Superior temporal gyrus (tissue), 1 donor: Measurements from ENCODE around the gene OSBPL1A.
A peak's percentile ranks its signal among the peaks of the same experiment; 100 is the strongest.
"Not testable (repeated sequence)": the region's sequence is repeated elsewhere in the genome, so short reads cannot be mapped to it uniquely, and the experiment has no call there.

Experiments used
- DNase-seq: peaks from one replicate; pipeline ENCODE4 v3.0.0-alpha.2; 2016; ENCODE audit errors: extremely low spot score

The OSBPL1A gene

DNA sequence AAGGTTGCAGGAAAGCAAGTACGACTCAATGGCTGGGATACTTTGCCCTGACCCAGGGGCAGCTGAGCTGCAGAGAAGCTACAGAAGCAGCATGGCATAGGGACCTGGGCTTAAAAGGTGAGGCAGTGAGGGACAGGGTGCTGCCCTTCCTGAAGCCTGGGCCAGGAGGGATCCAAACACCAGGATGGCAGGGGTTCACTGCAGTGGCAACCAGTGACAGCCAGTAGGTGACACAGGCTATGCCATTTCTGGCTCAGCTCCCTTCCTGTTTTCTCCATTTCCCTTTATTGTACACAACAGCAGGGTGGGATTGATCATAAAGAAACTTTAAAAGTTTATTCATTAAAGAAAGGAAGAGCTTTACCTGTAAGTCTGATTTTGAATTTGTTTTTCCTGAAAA is 209.9 kb downstream of the OSBPL1A start:
- peak; percentile 53 for DNase-seq

DNA sequence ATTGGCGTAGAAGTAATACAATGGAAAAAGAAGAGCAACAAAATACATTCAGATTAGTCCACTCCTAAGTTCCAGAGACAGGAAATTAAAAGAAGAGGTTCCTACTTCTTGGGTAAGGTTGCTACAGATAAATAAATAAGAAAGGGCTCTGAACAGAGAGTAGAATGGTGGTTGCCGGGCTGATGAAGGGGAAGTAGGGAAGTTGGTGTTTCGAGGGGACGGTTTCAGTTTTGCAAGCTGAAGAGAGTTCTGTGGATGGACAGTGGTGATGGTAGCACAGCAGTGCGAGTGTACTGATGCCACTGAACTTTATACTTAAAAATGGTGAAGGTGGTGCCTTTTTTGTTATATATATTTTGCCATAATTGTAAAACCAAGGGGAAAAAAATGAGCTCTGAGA is 210.6 kb downstream of the OSBPL1A start:
- no peak for DNase-seq

DNA sequence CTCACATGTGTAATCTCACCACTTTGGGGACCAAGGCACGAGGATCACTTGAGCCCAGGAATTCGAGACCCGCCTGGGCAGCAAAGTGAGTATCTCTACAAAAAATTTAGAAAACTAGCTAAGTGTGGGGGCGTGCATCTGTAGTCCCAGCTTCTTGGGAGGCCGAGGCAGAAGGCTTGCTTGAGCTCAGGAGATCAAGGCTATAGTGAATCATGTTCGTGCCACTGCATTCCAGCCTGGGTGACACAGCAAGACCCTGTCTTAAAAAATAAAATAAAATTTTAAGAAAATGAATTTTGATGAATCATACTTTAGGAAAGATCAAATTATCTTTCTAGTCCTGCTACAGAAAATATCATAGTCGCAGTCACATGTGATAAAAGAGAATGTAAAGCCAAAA is 211.8 kb downstream of the OSBPL1A start:
- no peak for DNase-seq

DNA sequence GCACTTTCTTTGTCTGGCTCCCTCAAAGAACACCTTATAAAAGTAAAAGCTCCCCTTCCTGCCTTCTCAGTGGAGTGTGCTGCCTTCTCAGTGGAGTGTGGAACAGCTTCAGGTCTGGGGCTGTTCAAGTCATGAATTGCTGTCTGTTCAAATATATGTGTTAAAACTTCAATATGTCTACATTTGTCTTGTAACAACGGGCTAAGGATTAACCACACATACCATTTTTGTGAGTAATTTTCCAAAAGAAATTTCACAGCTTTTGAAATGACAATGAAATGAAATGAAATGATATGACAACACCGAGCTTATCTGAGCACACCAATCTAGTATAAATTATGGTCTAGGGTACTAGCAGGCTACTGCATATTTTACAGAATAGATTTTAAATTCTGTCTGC is 215.8 kb downstream of the OSBPL1A start:
- no peak for DNase-seq

DNA sequence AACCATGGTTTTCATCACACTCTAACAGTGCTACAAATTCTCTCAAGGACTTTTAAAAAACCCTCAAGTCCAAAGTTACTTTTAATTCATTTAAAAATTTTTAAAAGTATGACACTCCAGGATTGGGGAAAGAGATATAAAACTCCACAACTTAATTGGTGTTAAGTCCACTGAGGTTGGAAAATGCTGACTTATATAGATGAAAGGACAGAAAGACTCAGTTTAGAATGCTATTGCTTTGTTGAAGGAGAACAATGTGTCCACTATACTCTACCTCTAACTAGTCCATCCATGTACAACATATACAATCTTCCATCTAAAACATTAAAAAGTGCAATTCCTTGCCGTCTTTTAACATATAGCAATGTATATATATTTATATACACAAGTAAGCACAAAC is 217.6 kb downstream of the OSBPL1A start:
- peak; percentile 63 for DNase-seq

DNA sequence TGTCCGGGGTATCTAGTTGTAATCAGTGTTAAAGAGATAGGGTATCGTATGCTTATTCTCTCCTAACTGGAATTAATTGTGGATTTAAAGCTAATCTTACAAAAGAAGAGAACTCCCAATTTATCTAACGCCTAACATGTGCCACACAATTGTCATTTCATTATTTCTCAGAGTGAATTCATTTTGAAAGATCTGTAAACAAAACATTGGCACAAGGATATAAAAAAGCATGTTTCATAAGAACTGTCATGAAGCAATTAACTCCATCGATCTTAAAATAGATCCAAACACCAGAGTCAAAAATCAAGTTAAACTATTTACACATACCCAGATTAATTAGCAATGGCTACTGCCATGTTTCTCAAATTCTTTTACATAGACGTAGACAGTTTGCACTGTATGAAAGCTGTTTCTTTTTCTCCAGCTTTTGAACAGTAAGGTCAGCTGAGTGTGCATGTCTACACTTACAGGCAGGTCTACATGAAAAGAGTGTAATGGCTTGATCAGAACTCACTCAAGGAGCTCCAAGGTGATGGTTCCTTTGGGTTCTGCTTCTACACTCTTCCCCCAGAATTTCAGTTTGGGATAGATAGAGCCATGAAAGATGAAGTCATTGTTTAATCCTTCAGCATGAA is 220.0 kb downstream of the OSBPL1A start:
- DNase-seq, result no peak

DNA sequence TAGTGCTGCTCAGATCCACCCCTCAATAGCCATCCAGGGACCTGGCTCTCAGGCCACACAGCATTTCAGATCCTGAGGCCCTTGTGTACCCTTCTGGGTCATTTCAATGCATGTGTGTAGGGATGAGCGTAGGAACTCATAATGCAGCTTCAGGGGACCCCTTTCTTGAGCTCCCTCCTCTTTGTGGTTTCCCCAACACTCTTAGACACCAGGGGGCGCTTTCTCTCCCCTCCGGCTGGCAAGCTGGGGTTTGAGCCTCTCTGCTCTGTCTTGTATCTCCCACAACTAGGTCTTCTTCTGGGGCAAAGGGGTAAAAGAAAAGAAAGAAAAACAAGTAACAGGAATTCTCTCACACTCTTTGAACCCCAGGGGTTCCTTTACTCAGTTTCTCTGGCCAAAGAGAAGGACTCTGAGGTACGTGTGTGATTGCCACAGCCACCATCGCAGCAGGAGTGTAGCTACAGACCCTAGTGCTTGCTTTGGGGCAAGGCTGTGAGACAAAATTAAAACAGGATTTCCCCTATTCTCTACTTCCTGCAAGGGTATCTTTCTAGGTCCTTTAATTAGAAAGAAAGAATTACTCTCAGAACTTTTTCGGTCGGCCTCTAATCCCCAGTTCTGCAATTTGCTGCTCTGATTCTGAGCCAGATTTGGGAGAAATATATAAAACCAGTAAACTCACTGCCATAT is 220.8 kb downstream of the OSBPL1A start:
- peak; percentile 91 for DNase-seq

DNA sequence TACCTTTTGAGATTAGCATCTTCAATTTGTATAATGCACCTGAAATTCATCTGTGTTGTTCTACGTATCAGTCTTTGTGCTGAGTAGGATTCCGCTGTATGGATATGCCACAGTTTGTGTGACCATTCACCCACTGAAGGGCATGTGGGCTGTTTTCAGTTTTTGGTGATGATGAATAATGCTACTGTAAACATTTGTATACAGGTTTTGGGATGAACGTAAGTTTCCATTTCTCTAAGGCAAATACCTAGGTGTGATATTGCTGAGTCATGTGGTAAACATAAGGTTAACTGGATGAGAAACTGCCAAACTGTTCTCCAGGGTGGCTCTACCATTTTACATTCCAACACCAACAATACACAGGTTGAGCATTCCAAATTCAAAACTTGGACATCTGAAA is 223.6 kb downstream of the OSBPL1A start:
- DNase-seq, result no peak

DNA sequence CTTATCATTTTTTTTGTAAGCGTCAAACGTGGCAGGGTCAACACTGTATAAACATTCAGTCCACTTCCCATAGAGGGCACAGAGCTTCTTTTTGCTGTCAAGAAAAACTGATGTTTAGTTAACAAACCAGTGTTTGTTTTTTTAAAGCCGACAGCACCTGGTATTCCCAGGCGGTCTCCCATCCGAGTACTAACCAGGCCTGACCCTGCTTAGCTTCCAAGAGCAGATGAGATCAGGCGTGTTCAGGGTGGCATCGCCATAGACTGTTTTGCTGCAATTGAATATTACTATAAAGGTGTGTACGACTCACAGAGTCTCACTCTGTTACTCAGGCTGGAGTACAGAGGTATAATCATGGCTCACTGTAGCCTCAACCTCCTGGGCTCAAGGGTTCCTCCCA is 227.3 kb downstream of the OSBPL1A start:
- DNase-seq, result no peak

DNA sequence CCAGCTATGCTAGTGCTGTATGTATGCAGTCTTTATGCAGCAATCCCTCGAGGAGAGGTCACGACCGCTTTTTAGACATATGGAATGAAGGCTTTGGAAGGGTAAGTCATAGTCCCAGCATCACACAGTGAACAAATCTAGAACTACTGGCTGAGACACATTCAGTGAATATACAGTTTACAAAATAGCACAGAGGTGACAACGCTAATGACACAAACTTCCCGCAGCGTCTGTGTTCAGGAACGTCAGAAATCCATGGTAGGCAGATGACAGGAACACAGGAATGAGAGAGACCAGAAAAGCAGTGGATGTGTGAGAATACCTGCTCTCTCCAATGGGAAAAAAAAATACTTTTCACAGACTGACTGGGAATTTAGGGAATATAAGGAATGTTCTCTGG is 229.1 kb downstream of the OSBPL1A start:
- no peak for DNase-seq

DNA sequence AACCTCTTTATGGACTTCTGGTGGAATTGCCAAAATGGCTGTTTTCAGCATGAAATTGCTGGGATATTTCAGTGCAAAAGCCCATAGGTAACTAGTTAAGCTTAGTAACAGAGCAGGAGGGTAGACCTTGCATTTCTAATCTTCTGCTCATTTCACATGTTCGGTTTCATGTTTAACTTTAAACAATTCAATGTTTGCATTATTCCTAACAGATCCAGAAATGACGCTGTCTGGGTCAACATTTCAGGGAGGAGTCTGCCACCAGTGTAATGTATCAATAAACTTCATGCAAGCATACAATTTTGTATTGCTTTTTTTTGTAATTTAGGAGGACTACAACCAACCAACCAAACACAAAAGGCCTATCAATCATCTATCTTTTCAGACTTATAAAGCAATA is 236.3 kb downstream of the OSBPL1A start:
- no peak for DNase-seq

DNA sequence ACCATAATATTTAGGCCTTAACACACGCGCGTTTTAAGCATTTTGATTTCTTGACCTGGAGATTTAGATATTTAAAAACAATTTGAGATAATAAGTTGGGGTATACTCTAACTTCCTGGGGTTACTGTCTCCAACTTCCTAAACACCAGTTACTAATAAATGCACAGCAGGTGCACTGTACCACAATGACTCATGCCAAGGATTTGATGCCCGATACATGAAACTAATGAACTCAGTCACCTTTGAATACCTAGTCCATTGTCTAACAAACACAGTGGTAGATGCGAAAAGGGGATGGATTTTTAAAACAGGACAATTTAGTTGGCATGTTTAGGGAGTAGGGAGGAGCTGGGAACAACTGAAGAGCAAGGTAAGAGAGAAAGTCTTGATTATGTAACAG is 237.5 kb downstream of the OSBPL1A start:
- no peak for DNase-seq

DNA sequence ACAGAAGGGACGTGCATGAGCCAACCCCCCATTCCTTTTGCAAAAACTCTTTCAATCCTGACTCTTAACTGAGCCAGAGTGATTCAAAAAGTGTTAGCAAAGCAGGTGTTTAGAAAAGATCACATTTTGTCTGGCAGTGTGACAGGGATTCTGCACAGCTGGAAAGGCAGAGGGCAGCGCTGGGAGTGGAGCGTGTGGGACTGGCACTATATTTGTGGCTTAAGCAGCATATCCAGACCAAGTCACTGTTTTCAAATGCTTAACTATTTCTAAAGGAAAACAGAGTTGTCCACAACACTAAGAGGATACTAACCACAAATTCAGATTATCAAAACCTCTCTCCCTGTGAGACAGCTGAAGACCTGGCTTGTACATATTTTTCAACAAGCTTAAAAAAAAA is 239.8 kb downstream of the OSBPL1A start:
- DNase-seq, result no peak

DNA sequence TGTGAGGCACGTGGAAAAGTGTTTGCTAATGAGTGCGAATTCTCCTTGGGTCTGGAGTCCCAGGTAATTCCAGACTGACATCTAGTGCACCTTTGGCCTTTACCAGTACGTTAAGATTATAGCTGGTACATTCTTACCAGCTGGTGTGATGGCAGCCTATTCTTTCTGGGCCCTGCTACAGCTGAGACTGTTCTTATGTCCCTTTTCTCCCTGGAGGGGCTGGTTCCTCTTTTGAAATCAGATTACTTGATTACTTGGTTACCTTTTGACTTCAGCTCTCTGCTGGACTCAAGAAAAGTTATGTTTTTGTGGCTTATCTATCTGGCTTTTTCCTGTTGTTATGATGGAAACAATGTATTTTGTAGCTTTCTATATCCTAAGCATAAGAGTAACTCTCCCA is 244.2 kb downstream of the OSBPL1A start:
- DNase-seq, result no peak

DNA sequence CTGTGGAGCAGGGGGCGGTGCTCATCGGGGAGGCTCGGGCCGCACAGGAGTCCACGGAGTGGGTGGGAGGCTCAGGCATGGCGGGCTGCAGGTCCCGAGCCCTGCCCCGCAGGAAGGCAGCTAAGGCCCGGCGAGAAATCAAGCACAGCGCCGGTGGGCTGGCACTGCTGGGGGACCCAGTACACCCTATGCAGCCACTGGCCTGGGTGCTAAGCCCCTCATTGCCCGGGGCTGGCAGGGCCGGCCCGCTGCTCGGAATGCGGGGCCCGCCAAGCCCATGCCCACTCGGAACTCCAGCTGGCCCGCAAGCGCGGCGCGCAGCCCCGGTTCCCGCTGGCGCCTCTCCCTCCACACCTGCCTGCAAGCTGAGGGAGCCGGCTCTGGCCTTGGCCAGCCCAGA is 248.0 kb downstream of the OSBPL1A start:
- not testable (repeated sequence) for DNase-seq

DNA sequence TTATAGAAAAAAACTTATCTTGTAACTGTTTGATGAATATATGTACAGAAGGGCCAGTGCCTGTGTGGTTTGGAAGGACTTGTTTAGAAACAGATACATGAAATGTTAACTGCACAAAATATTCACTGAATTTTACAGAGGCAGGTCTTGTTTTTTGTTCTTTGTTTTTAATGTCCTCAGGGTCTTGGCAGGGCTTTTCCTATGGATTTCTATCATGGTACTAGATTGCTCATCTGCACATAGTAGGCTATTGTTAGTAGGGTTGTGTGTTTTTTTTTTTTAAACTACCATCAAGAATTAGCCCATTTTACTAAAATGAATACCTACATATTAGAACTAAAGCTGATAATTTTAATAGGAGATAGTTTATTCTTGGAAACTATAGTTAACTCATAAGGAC is 255.2 kb downstream of the OSBPL1A start:
- no peak for DNase-seq

DNA sequence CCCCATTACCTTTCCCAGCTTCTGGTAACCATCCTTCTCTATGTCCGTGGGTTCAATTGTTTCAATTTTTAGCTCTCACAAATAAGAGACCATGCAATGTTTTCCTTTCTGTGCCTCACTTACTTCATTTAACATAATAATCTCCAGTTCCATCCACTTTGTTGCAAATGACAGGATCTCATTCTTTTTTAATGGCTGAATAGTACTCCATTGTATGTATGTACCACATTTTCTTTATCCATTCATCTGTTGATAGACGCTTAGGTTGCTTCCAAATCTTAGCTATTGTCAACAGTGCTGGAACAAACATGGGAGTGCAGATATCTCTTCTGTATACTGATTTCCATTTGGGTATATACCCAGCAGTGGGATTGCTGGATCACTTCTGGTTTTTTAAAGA is 256.9 kb downstream of the OSBPL1A start:
- no peak for DNase-seq

DNA sequence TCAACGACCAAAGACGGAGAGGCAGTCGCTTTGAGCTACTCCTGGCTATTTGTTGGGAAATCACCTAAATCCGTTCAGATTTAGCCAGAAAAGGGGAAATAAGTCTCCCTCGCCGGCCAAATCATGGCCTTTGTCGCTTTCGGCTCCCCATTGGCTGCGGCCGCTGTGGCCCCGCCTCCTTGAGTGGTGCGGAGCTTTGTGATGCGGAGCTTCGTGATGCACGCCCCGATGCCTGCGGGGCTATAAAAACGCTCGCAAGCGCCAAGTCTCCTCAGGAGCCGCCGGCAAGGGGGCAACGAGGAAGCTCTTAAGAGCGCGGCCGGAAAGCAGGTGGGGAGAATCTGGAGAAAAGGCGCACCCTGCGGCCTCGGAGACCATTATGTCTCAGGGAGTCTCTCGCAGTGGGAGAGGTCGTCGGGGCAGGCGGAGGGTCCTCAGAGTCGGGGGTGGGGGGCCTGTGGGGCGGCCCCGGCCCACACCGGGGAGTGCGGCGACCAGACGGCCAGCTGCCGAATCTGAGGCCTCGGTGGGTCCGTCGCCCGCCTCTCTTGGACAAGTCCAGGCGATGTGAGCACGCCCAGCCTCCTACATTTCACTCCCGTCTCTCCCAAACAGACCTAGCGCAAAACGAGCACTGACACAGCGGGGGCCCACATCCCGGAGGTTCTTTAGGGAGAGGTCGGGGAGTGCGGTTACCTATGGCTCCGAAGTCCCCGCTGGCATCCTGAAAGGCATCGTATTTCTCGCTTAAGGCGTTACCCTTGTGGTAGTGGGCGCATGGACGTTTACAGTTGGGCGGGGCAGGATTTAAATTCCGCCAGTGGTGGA is 258.6 kb downstream of the OSBPL1A start, which contains the start of gene CABYR:
TSS of gene CABYR (plus strand) at position 274 of the 828 bp plus-strand sequence. CDS start 4,053 bp downstream, outside the sequence.
- DNase-seq, result peak; percentile 91

DNA sequence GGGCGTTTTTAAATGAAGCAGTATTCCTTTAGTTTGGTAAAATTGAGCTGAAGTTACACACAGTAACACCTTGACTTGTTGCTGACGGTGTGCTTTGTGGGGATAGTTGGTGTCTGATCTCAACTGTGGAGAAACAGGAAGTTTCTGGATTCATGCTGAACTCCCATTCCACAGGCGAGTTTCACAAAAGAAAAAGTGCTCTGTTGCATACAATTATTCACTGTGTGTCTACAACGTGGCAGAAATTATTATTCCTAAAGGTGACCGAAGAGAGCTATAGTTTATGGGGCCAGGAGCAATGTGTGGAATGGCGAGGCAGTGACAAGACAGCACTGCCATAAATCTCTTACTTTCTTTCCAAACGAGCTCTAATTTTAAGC is 259.2 kb downstream of the OSBPL1A start:
- no peak for DNase-seq

DNA sequence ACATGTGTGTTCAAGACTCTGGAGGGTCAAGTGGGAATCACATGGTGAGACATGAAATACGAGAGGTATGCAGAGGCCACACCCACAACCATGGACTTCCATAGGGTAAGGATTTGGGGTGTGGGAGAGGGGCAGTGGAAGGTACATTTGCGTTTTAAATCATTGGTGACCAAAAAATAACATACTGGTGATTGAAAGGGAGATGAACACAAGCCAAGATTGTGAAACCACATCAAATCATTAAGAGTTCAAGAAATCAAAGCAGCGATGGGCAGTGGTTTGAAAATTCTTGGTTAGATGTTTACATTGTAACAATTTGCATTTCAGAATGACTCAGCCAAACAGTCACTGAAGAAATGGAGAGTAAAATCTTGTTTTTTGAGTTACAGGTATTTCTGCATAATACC is 260.7 kb downstream of the OSBPL1A start:
- no peak for DNase-seq

DNA sequence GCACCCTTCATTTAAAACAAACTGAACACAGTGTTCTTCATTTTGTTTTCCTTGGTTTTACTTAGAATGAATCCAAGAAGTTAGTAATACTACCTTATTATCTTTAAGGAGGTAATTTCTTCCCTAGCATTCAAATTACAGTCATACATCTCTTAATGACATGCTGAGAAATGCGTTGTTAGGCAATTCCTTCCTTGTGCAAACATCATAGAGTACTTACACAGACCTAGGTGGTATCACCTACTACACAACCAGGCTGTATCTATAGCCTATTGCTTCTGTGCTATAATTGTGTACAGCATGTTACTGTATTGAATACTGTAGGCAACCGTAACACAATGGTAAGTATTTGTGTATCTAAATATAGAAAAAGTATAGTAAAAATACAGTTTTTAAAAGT is 267.1 kb downstream of the OSBPL1A start:
- DNase-seq, result no peak

DNA sequence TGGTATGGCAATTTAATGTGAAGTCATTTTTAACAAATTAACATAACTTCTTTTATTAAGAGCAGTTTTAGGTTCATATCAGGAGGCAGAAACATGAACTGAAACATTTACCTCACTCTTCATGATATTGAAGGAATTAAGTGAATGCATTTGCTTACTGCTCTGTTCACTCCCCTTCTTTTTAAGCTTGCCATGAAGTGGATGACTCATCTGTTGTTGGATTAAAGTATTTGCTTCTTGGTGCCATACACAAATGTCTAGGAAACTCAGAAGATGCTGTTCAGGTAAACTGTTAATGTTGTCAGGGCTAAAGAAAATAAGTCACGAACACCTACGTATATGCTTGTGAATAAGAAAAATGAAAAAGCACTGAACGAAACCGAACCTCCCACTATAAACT is 268.9 kb downstream of the OSBPL1A start:
- DNase-seq, result no peak

DNA sequence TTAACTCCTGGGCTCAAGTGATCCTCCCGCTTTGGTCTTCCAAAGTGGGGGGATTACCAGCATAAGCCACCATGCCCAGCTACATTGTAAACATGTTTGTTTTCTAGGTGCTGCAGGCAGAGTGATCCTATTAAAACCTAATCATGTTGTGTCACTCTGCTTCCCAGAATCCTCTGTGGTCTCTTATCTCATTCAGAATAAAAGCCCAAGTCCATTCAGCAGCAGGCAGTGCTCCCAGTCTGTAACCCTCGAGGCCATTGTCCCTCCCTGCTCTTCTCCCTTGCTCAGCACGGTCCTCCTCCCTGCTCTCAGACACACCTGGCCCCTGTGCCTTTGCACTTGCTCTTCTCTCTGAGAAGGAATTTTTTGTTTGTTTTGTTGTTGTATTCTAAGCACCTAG is 269.9 kb downstream of the OSBPL1A start:
- DNase-seq, result no peak
